H54 (cell line): Measurements from ENCODE around the gene USP30.
"Not testable (repeated sequence)": the region's sequence is repeated elsewhere in the genome, so short reads cannot be mapped to it uniquely, and the experiment has no call there.

Experiments
- DNase-seq: peaks from one replicate; pipeline ENCODE4 v3.0.0; 2011; ENCODE audit warnings: low spot score, mixed read lengths; ENCODE audit not compliant: insufficient read length
- FAIRE-seq: peaks from 3 replicates; lab custom pipeline; 2011; peaks lifted over from hg19 to GRCh38; lab: Jason Lieb, UNC
- POLR2A ChIP-seq: IDR thresholded peaks from 2 replicates; pipeline ENCODE4 v1.6.1; 2011; ENCODE audit warnings: low read depth, mild to moderate bottlenecking, low read length

USP30 gene

DNA sequence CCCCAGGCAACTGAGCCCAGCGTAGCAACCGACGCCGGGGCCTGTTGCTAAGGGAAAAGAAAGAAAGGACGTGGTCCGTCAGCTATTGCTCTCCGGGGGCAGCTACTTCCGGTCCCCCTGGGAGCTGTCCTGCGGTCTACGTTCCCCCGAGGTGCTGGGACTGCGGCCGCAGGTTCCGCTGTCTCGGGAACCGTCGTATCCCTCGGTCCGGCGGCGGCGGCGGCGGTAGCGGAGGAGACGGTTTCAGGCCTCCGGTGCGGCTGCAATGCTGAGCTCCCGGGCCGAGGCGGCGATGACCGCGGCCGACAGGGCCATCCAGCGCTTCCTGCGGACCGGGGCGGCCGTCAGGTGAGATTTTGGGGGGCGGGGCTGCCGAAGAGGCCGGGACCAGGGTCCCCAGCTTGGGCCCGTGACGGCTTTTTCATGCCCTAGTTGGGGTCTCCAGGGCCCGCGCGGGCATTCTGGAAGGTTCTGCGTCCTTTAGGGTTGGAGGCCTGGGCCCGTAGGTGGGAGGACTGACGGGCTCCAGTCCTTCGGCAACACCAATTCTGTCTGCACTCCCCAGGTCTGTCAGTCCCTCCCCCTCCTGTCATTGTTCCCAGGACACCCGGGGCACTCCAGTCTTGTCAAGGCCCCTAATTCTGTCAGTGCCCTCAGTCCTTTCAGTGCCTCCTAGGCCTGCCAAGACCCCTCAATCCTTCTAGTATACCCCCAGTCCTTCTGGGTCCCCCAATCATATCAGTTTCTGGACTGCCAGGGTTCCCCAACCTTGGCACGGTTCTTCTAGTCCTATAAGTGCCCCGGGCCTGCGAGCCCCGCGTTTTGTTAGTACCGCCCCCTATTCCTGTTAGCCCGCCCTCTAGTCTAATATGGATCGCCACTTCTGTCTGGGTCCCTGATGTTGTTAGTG is at the start of gene USP30:
Gene USP30 (plus strand): TSS at position 163 of the 910 bp plus-strand sequence. CDS start 103 bp downstream, at position 266.
- DNase-seq, result peak; percentile 68
- FAIRE-seq, result no peak
- TF ChIP-seq POLR2A, result peak; percentile 34; the same call in 1 of the 2 replicates

DNA sequence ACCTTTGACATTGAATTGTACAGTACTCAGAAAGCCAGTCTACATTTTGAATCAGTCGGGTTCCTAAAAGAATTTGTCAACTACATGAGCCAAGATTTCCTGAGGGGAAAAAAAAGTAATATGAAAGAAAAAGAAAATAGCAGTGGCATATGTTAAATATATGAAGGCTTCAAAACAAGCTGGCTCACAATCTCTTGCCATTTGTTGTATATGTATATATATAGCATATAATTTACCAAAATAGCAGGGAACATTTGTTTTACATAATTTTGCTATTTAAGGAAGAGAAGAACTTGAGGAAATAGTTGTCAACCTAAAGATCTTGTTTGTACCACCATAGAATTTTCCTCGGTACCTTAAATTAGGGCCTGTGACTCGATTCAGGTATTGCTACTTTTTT is 48.4 kb upstream of the USP30 start:
- DNase-seq (no peak), FAIRE-seq (no peak)
- TF ChIP-seq POLR2A, result no peak

DNA sequence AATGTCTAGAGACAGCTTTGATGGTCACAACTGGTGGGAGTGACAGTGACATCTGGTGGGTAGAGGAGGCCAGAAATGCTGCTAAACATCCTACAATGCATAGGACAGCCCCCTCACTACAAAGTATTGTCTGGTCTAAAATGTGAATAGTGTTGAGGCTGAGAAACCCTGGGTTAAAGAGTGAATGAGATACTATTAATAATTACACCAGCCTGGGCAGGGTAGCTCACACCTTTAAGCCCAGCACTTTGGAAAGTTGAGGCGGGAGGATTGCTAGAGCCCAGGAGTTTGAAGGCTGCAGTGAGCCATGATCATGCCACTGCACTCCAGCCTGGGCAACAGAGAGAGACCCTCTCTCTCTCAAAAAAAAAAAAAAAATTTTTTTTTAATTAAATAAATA is 42.6 kb upstream of the USP30 start:
- no peak for TF ChIP-seq POLR2A
- FAIRE-seq, result no peak
- DNase-seq, result no peak

- FAIRE-seq, result no peak
- TF ChIP-seq POLR2A, result no peak
These were observed 42.1 kb upstream of the USP30 start for GRCh38 chr12:109010259-109010658.

GRCh38 chr12:109014984-109015765 is 37.2 kb upstream of the USP30 start:
- FAIRE-seq (no peak), DNase-seq (no peak)
- TF ChIP-seq POLR2A, result no peak

More at GRCh38 chr12:109010259-109010658, 42.1 kb upstream of the USP30 start:
- no peak for DNase-seq

GRCh38 chr12:109016016-109016415 is 36.4 kb upstream of the USP30 start:
- TF ChIP-seq POLR2A, result no peak
- FAIRE-seq (no peak), DNase-seq (no peak)

- DNase-seq, result no peak
- FAIRE-seq, result no peak
- no peak for TF ChIP-seq POLR2A
These were observed 35.4 kb upstream of the USP30 start for GRCh38 chr12:109016978-109017377.

GRCh38 chr12:109018296-109018695 is 34.1 kb upstream of the USP30 start:
- FAIRE-seq (no peak), DNase-seq (no peak)
- TF ChIP-seq POLR2A, result no peak

GRCh38 chr12:109020146-109020795 is 32.1 kb upstream of the USP30 start:
- DNase-seq (no peak), FAIRE-seq (no peak)
- TF ChIP-seq POLR2A, result no peak

- peak; percentile 82 for DNase-seq
- FAIRE-seq, result no peak
- TF ChIP-seq POLR2A, result no peak
These were observed 31.5 kb upstream of the USP30 start, which contains the start of gene SVOP for GRCh38 chr12:109020796-109021380. Gene SVOP (minus strand): TSS chr12:109021068. CDS start chr12:109020868, 200 bp downstream.

- FAIRE-seq, result no peak
- no peak for TF ChIP-seq POLR2A
- DNase-seq, result no peak
These were observed 24.6 kb upstream of the USP30 start for GRCh38 chr12:109027767-109028166.

- not testable (repeated sequence) for FAIRE-seq, DNase-seq
These were observed 23.8 kb upstream of the USP30 start for GRCh38 chr12:109028624-109029023.

- DNase-seq (no peak), FAIRE-seq (no peak)
- TF ChIP-seq POLR2A, result no peak
These were observed 23.0 kb upstream of the USP30 start for GRCh38 chr12:109029411-109029810.
